ENCODE results near the gene SOX6.

DNA sequence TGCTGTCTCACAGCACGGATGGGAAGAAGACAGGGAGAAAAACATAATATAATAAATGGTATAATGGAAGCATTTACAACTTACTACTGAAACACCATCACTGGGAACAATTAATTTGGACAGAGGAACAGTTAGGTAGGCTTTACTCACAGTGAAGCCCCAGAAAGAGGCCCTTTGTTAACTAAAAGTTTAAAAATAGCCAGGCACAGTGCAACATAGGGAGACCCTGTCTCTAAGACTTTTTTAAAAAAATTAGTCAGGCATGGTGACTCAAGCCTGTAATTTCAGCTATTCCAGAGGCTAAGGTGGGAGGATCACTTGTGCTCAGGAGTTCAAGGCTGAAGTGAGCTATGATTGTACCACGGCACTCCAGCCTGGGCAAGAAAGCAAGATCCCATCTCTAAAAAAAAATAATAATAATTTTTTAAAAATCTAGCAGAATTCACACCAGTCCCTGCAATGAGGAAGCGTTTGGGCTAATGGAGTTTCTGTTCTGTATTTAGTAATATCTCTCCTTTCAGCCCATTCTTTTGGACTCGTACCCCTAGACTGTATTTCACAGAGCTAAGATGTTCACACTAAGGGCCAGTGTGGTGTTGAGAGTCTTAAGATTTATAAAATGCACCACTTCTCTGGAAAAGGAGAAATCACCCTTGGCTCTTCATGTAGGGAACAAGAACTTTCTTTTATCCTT lies 275.5 kb downstream of the SOX6 start:
- no peak for TF ChIP-seq POLR2A (IDR thresholded peaks at IDR 0.05)
- TF ChIP-seq, protein P1, sequence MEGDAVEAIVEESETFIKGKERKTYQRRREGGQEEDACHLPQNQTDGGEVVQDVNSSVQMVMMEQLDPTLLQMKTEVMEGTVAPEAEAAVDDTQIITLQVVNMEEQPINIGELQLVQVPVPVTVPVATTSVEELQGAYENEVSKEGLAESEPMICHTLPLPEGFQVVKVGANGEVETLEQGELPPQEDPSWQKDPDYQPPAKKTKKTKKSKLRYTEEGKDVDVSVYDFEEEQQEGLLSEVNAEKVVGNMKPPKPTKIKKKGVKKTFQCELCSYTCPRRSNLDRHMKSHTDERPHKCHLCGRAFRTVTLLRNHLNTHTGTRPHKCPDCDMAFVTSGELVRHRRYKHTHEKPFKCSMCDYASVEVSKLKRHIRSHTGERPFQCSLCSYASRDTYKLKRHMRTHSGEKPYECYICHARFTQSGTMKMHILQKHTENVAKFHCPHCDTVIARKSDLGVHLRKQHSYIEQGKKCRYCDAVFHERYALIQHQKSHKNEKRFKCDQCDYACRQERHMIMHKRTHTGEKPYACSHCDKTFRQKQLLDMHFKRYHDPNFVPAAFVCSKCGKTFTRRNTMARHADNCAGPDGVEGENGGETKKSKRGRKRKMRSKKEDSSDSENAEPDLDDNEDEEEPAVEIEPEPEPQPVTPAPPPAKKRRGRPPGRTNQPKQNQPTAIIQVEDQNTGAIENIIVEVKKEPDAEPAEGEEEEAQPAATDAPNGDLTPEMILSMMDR (IDR thresholded peaks at IDR 0.05) = no peak

All from right lobe of liver (tissue), 4 donors.